Measurements from ENCODE around the gene BAHD1. TPM values are rescaled to one million over a fixed set of nuclear protein-coding genes. Genes with fewer than 3 reads are reported as not detected.

BAHD1 gene
- total and polyA plus RNA-seq, 2 experiments from 2014 or later: 11.2 to 40.1 TPM

DNA sequence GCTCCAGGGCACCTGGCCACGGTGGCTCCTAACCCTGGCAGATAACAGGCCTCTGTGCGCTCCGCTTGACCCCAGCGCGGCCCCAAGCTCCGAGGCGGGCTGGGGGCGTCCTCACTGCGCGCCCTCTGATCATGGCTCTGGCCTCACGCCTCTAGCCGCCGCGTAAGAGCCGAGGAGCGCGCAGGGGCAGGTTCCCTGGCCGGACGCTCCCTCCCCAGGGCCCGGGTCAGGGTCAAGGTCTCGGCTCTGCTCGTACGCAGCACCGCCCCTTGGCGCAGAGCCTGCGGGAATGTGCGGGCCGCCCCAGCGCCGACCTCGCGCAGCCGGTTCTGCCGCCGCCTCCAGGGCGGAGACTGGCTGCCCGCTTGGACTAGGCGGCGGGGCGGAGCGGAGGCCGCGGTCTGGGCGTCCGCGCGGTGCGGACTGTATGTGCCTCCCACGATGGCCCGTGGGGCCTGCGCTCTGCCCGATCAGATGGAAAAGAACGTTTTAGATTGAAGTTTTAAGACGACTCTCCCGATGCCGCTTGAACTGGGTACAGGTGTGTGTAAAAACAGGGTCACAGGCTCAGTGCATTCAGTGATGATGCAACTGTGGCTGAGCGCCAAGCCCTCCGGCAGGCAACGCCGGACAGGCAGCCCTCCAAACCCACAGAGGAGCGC is 70.8 kb downstream of the BAHD1 start:
- Histone ChIP-seq H3K27me3 (ENCODE audit: insufficient read depth) (peaks cover 49% of the 10 kb centered on the region), H2AFZ (peak overlapping the region; percentile 97), H3F3A (replicated peaks; ENCODE audit: low read depth) (peaks cover 5% of the 10 kb centered on the region), H3K79me2 (replicated peaks; ENCODE audit: insufficient read depth) (no peaks in the 10 kb centered on the region), H3K27ac (ENCODE audit: low read depth) (no peak overlapping the region), H3K36me3 (ENCODE audit: insufficient read depth) (no peaks in the 10 kb centered on the region), H3K4me1 (ENCODE audit: insufficient read depth) (peaks cover 12% of the 10 kb centered on the region; the same call in 1 of the 2 replicates), H4K20me1 (replicated peaks; ENCODE audit: insufficient read depth) (no peaks in the 10 kb centered on the region), H3K4me3 (peak overlapping the region; percentile 72), H3K9me2 (ENCODE audit: insufficient read depth) (no peaks in the 10 kb centered on the region), H3K4me2 (peak overlapping the region; percentile 93)
- Mint-ChIP-seq H3K27me3 (ENCODE audit: insufficient read depth, low read depth, poor library complexity) (peaks cover 29% of the 10 kb centered on the region), H3K4me3 (peak overlapping the region; percentile 72), H3K27ac (no peak overlapping the region), H3K36me3 (ENCODE audit: low read depth) (no peaks in the 10 kb centered on the region; the same call in 2 of the 3 replicates), H3K9me3 (no peaks in the 10 kb centered on the region; the same call in 2 of the 3 replicates), H3K4me1 (peaks cover 17% of the 10 kb centered on the region)
- peak; percentile 89 for ATAC-seq
- peak; percentile 87 for DNase-seq (ENCODE audit: low spot score)
- TF ChIP-seq, protein P1, sequence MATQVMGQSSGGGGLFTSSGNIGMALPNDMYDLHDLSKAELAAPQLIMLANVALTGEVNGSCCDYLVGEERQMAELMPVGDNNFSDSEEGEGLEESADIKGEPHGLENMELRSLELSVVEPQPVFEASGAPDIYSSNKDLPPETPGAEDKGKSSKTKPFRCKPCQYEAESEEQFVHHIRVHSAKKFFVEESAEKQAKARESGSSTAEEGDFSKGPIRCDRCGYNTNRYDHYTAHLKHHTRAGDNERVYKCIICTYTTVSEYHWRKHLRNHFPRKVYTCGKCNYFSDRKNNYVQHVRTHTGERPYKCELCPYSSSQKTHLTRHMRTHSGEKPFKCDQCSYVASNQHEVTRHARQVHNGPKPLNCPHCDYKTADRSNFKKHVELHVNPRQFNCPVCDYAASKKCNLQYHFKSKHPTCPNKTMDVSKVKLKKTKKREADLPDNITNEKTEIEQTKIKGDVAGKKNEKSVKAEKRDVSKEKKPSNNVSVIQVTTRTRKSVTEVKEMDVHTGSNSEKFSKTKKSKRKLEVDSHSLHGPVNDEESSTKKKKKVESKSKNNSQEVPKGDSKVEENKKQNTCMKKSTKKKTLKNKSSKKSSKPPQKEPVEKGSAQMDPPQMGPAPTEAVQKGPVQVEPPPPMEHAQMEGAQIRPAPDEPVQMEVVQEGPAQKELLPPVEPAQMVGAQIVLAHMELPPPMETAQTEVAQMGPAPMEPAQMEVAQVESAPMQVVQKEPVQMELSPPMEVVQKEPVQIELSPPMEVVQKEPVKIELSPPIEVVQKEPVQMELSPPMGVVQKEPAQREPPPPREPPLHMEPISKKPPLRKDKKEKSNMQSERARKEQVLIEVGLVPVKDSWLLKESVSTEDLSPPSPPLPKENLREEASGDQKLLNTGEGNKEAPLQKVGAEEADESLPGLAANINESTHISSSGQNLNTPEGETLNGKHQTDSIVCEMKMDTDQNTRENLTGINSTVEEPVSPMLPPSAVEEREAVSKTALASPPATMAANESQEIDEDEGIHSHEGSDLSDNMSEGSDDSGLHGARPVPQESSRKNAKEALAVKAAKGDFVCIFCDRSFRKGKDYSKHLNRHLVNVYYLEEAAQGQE (IDR thresholded peaks at IDR 0.05; ENCODE audit: unreplicated experiment): no peak
- TF ChIP-seq POLR2AphosphoS5 (IDR thresholded peaks at IDR 0.05; ENCODE audit: low read depth): peak; percentile 76
- TF ChIP-seq ZNF114 (CRISPR knock-in tag; IDR thresholded peaks at IDR 0.05): no peak
- TF ChIP-seq NANOG (IDR thresholded peaks at IDR 0.05; ENCODE audit: borderline replicate concordance): no peak
- no peak for TF ChIP-seq STAT1 (IDR thresholded peaks at IDR 0.05; ENCODE audit: unreplicated experiment)
- TF ChIP-seq CREB1 (CRISPR knock-in tag; IDR thresholded peaks at IDR 0.05; ENCODE audit: low read depth): no peak; the same call in 1 of the 2 replicates
- TF ChIP-seq, protein P2, sequence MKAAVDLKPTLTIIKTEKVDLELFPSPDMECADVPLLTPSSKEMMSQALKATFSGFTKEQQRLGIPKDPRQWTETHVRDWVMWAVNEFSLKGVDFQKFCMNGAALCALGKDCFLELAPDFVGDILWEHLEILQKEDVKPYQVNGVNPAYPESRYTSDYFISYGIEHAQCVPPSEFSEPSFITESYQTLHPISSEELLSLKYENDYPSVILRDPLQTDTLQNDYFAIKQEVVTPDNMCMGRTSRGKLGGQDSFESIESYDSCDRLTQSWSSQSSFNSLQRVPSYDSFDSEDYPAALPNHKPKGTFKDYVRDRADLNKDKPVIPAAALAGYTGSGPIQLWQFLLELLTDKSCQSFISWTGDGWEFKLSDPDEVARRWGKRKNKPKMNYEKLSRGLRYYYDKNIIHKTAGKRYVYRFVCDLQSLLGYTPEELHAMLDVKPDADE (IDR thresholded peaks at IDR 0.05): 0 out of 2 replicates have a peak, but pooled peaks have one; percentile 6
- TF ChIP-seq EZH2phosphoT487 (IDR thresholded peaks at IDR 0.05; ENCODE audit: unreplicated experiment): no peak

DNA sequence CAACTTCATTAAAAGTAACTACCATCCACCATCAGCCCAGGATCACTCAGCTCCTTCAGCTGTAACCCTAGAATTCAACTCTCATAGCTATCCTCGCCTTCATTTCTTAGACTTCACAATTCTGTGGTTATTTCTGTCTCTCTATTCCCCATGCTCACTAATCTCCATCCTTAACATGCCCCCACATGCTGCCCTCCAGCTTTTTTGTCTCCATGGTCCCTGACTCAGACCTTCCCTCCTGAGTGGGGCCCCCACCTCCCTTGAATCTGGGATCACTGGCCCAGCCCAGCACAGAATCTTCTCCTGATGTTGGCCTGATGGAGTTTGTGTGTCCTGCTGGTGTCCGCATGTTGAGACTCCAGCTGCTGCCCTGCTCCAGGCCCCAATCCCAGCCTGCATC is 71.7 kb downstream of the BAHD1 start:
- Histone ChIP-seq H2AFZ (peak overlapping the region; percentile 97), H3K9me2 (ENCODE audit: insufficient read depth) (no peaks in the 10 kb centered on the region), H3F3A (replicated peaks; ENCODE audit: low read depth) (peaks cover 5% of the 10 kb centered on the region), H3K36me3 (ENCODE audit: insufficient read depth) (no peaks in the 10 kb centered on the region), H3K27me3 (ENCODE audit: insufficient read depth) (peaks cover 46% of the 10 kb centered on the region), H3K4me2 (peak overlapping the region; percentile 93; the same call in 1 of the 2 replicates), H3K79me2 (replicated peaks; ENCODE audit: insufficient read depth) (no peaks in the 10 kb centered on the region), H3K27ac (ENCODE audit: low read depth) (no peak overlapping the region), H3K4me3 (peak overlapping the region; percentile 72), H3K4me1 (ENCODE audit: insufficient read depth) (0 out of 2 replicates have a peak, but pooled peaks cover 8% of the 10 kb centered on the region), H4K20me1 (replicated peaks; ENCODE audit: insufficient read depth) (no peaks in the 10 kb centered on the region)
- H3K4me1 Mint-ChIP-seq: peaks cover 14% of the 10 kb centered on the region
- DNase-seq (ENCODE audit: low spot score): no peak
- H3K27ac Mint-ChIP-seq: no peak overlapping the region
- H3K9me3 Mint-ChIP-seq: no peaks in the 10 kb centered on the region; the same call in 2 of the 3 replicates
- H3K27me3 Mint-ChIP-seq (ENCODE audit: insufficient read depth, low read depth, poor library complexity): peaks cover 29% of the 10 kb centered on the region
- H3K36me3 Mint-ChIP-seq (ENCODE audit: low read depth): no peaks in the 10 kb centered on the region; the same call in 2 of the 3 replicates
- peak overlapping the region; percentile 72 for H3K4me3 Mint-ChIP-seq
- ATAC-seq: no peak
- TF ChIP-seq NANOG (IDR thresholded peaks at IDR 0.05; ENCODE audit: borderline replicate concordance) (no peak), JUNB (IDR thresholded peaks at IDR 0.05; ENCODE audit: unreplicated experiment) (no peak), STAT1 (IDR thresholded peaks at IDR 0.05; ENCODE audit: unreplicated experiment) (no peak), ZNF331 (CRISPR knock-in tag; IDR thresholded peaks at IDR 0.05; ENCODE audit: low read depth) (no peak), POLR2AphosphoS5 (IDR thresholded peaks at IDR 0.05; ENCODE audit: low read depth) (no peak), CREB1 (CRISPR knock-in tag; IDR thresholded peaks at IDR 0.05; ENCODE audit: low read depth) (no peak), ZNF114 (CRISPR knock-in tag; IDR thresholded peaks at IDR 0.05) (no peak)
- TF ChIP-seq, protein P2 (IDR thresholded peaks at IDR 0.05): no peak
- TF ChIP-seq, protein P3, sequence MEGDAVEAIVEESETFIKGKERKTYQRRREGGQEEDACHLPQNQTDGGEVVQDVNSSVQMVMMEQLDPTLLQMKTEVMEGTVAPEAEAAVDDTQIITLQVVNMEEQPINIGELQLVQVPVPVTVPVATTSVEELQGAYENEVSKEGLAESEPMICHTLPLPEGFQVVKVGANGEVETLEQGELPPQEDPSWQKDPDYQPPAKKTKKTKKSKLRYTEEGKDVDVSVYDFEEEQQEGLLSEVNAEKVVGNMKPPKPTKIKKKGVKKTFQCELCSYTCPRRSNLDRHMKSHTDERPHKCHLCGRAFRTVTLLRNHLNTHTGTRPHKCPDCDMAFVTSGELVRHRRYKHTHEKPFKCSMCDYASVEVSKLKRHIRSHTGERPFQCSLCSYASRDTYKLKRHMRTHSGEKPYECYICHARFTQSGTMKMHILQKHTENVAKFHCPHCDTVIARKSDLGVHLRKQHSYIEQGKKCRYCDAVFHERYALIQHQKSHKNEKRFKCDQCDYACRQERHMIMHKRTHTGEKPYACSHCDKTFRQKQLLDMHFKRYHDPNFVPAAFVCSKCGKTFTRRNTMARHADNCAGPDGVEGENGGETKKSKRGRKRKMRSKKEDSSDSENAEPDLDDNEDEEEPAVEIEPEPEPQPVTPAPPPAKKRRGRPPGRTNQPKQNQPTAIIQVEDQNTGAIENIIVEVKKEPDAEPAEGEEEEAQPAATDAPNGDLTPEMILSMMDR (conservative IDR thresholded peaks at IDR 0.05; ENCODE audit: low read depth in 2 of 2): no peak
- TF ChIP-seq, protein P1 (IDR thresholded peaks at IDR 0.05; ENCODE audit: unreplicated experiment): no peak

Measured in GM23338 (cell line).